HUES6 (cell line): ENCODE measurements around the gene ENTHD1.
"Not testable (repeated sequence)": the region's sequence is repeated elsewhere in the genome, so short reads cannot be mapped to it uniquely, and the experiment has no call there.

Experiments used
- H3K27ac ChIP-seq: 2 replicates; pipeline ENCODE4 v1.7.0; 2013; ENCODE audit warnings: low read depth, mild to moderate bottlenecking, low read length, inconsistent platforms
- H3K27me3 ChIP-seq: 2 replicates; pipeline ENCODE4 v1.6.1; 2013; ENCODE audit warnings: low read length; ENCODE audit not compliant: control insufficient read depth, insufficient read depth
- H3K36me3 ChIP-seq: 2 replicates; pipeline ENCODE4 v1.6.1; 2013; ENCODE audit warnings: low read length; ENCODE audit not compliant: control insufficient read depth, insufficient read depth
- H3K4me1 ChIP-seq: 2 replicates; pipeline ENCODE4 v1.6.1; 2013; ENCODE audit warnings: low read length; ENCODE audit not compliant: control insufficient read depth, insufficient read depth
- H3K4me3 ChIP-seq: 2 replicates; pipeline ENCODE4 v1.5.1; 2013; ENCODE audit warnings: low read depth, low read length
- H3K9ac ChIP-seq: one replicate; pipeline ENCODE4 v1.6.1; 2013; ENCODE audit warnings: mild to moderate bottlenecking, low read length
- H3K9me3 ChIP-seq: 2 replicates; pipeline ENCODE4 v1.6.1; 2013; ENCODE audit warnings: low read depth, low read length; ENCODE audit not compliant: control insufficient read depth, insufficient read depth

Gene ENTHD1

GRCh38 chr22:39896313-39896996, 2.9 kb upstream of the ENTHD1 start:
- Histone ChIP-seq H3K9ac (no peak overlapping the region), H3K4me3 (no peak overlapping the region), H3K27me3 (peaks cover 4% of the 10 kb centered on the region; the same call in 1 of the 2 replicates), H3K36me3 (no peaks in the 10 kb centered on the region), H3K9me3 (no peaks in the 10 kb centered on the region), H3K27ac (no peak overlapping the region), H3K4me1 (peaks cover 4% of the 10 kb centered on the region; the same call in 1 of the 2 replicates)

- Histone ChIP-seq H3K9ac (no peak overlapping the region), H3K27me3 (no peaks in the 10 kb centered on the region; the same call in 1 of the 2 replicates), H3K36me3 (no peaks in the 10 kb centered on the region), H3K4me1 (peaks cover 4% of the 10 kb centered on the region; the same call in 1 of the 2 replicates), H3K27ac (no peak overlapping the region), H3K4me3 (no peak overlapping the region), H3K9me3 (no peaks in the 10 kb centered on the region)
Observed at GRCh38 chr22:39895682-39896081, 2.1 kb upstream of the ENTHD1 start.

GRCh38 chr22:39894554-39895092, 1.1 kb upstream of the ENTHD1 start:
- Histone ChIP-seq H3K4me1 (peaks cover 4% of the 10 kb centered on the region; the same call in 1 of the 2 replicates), H3K36me3 (no peaks in the 10 kb centered on the region), H3K4me3 (no peak overlapping the region), H3K9me3 (no peaks in the 10 kb centered on the region), H3K27ac (no peak overlapping the region), H3K9ac (no peak overlapping the region), H3K27me3 (no peaks in the 10 kb centered on the region)

- H3K4me1 ChIP-seq, H3K9me3 ChIP-seq, H3K4me3 ChIP-seq, H3K27ac ChIP-seq, H3K27me3 ChIP-seq, H3K9ac ChIP-seq, H3K36me3 ChIP-seq: not testable (repeated sequence)
Observed at GRCh38 chr22:39889924-39890323, 3.6 kb downstream of the ENTHD1 start.

GRCh38 chr22:39883057-39883456, 10.5 kb downstream of the ENTHD1 start:
- H3K4me3 ChIP-seq: no peak overlapping the region
- H3K9me3 ChIP-seq: no peaks in the 10 kb centered on the region
- H3K27ac ChIP-seq: no peak overlapping the region
- H3K36me3 ChIP-seq: no peaks in the 10 kb centered on the region
- no peak overlapping the region for H3K9ac ChIP-seq
- H3K27me3 ChIP-seq: no peaks in the 10 kb centered on the region; the same call in 1 of the 2 replicates
- no peaks in the 10 kb centered on the region for H3K4me1 ChIP-seq

- Histone ChIP-seq H3K9ac (no peak overlapping the region), H3K36me3 (no peaks in the 10 kb centered on the region), H3K4me1 (no peaks in the 10 kb centered on the region), H3K27ac (no peak overlapping the region), H3K9me3 (no peaks in the 10 kb centered on the region), H3K4me3 (no peak overlapping the region), H3K27me3 (no peaks in the 10 kb centered on the region; the same call in 1 of the 2 replicates)
Observed at GRCh38 chr22:39880722-39881121, 12.8 kb downstream of the ENTHD1 start.

GRCh38 chr22:39877079-39877845, 16.3 kb downstream of the ENTHD1 start:
- Histone ChIP-seq H3K9me3 (no peaks in the 10 kb centered on the region), H3K4me3 (no peak overlapping the region), H3K27me3 (no peaks in the 10 kb centered on the region; the same call in 1 of the 2 replicates), H3K36me3 (no peaks in the 10 kb centered on the region), H3K27ac (no peak overlapping the region), H3K4me1 (no peaks in the 10 kb centered on the region), H3K9ac (no peak overlapping the region)

GRCh38 chr22:39875176-39875885, 18.2 kb downstream of the ENTHD1 start:
- H3K36me3 ChIP-seq: not testable (repeated sequence)

GRCh38 chr22:39873965-39874364, 19.6 kb downstream of the ENTHD1 start:
- H3K9ac ChIP-seq: no peak overlapping the region
- no peaks in the 10 kb centered on the region for H3K9me3 ChIP-seq
- no peaks in the 10 kb centered on the region for H3K4me1 ChIP-seq
- no peak overlapping the region for H3K4me3 ChIP-seq
- H3K27ac ChIP-seq: no peak overlapping the region
- H3K36me3 ChIP-seq: no peaks in the 10 kb centered on the region
- H3K27me3 ChIP-seq: no peaks in the 10 kb centered on the region

More at GRCh38 chr22:39875176-39875885, 18.2 kb downstream of the ENTHD1 start:
- H3K9ac ChIP-seq, H3K4me1 ChIP-seq, H3K27ac ChIP-seq, H3K27me3 ChIP-seq, H3K4me3 ChIP-seq, H3K9me3 ChIP-seq: not testable (repeated sequence)

GRCh38 chr22:39872548-39872947, 21.0 kb downstream of the ENTHD1 start:
- H3K36me3 ChIP-seq: no peaks in the 10 kb centered on the region
- no peaks in the 10 kb centered on the region for H3K27me3 ChIP-seq
- H3K4me1 ChIP-seq: no peaks in the 10 kb centered on the region
- H3K9me3 ChIP-seq: no peaks in the 10 kb centered on the region
- H3K27ac ChIP-seq: no peak overlapping the region
- no peak overlapping the region for H3K4me3 ChIP-seq
- no peak overlapping the region for H3K9ac ChIP-seq
